Cardiac septum (tissue), 1 donor: ENCODE measurements around the gene AKAP10. TPM values are rescaled to one million over a fixed set of nuclear protein-coding genes. Genes with fewer than 3 reads are reported as not detected.
A peak's percentile ranks its signal among the peaks of the same experiment; 100 is the strongest.
"Not testable (repeated sequence)": the region's sequence is repeated elsewhere in the genome, so short reads cannot be mapped to it uniquely, and the experiment has no call there.

Experiments used
- DNase-seq: peaks from one replicate; pipeline ENCODE4 v3.0.0-alpha.2; 2020; ENCODE audit warnings: low spot score
- intact Hi-C: fragments of 100-400 bp; cut with DNase I; formaldehyde crosslinking; loops from one replicate; pipeline ENCODE4 v1.14.0; 2022
- long read RNA-seq: library from polyadenylated mRNA; unstranded; transcript quantifications from one replicate; pipeline ENCODE4 v2.0.0, GENCODE V29; 2021
- total RNA-seq: library from RNA; stranded (reverse); fragmentation: NEBNext Ultra II Directional; extraction: Animal tissue kit (Norgen Biotek cat#: 25700); gene quantifications from one replicate; pipeline ENCODE4 v1.2.1, GENCODE V29; 2021
- donor health status: DM: no; HTN: no; CAD: no.

AKAP10 gene
- total RNA-seq, result 18.5 TPM
- long read RNA-seq, full-length matches to known transcripts, result 9 of 18 reads
- long read RNA-seq, partial matches to known transcripts, result 0 of 18 reads
- long read RNA-seq, other reads (novel, unspliced or antisense), result 9 of 18 reads

DNA sequence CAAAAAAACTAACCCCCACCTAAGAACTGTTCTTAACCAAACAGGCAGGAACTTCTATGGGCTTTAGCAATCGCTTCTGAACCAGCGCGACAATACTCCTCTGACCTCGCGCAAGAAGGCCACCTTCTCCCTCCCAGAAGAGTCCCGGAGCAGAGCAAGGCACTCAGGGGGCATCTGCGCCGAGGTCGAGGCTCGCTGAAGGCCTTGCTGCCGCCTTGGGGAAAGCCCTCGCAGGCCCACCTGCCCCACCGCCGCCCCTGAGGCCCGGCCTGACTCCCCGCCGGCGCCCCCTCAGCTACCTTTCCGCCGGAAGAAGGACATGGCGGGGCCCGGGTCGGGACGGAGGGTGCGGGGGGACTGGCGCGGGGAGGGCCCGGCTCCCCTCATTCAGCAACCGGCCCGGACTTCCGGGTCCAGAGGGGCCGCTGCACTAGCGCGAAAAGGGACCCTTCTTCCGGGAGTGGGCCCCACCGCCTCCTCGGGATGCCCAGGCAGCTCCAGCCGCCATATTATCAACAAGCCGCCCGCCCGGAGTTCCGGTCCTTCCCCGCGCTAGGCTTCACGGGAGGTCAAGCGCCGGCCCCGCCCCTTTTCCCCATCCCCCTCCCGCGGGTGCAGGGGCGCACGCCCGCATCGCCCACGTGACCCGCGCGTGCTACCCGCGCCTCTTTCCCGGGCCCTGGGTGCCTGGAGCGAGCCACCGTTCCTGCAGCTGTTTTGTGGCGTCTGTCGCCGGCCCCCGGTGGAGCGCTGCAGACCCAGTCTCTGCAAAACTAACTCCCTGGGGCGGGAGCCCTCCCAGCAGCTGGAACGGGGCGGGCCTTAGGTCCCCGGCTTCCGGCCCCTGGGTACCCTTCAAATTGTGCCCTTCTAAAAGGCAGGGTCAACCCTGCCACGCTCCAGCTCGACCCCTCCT lies at the start of gene AKAP10:
Gene AKAP10, minus strand, starts transcription at position 536 of the 916 bp plus-strand sequence. Its CDS starts 149 bp downstream, at position 387.
- intact Hi-C loops, result no loop called here
- peak; percentile 97 for DNase-seq

GRCh38 chr17:20026960-20027359 lies 49.3 kb upstream of the AKAP10 start:
- intact Hi-C loops, result no loop called here
- no peak for DNase-seq

- DNase-seq, result no peak
- intact Hi-C loops, result no loop called here
Observed at GRCh38 chr17:20022701-20023100, 45.1 kb upstream of the AKAP10 start.

- DNase-seq, intact Hi-C loops: not testable (repeated sequence)
Observed at GRCh38 chr17:20016475-20016992, 38.9 kb upstream of the AKAP10 start.

DNA sequence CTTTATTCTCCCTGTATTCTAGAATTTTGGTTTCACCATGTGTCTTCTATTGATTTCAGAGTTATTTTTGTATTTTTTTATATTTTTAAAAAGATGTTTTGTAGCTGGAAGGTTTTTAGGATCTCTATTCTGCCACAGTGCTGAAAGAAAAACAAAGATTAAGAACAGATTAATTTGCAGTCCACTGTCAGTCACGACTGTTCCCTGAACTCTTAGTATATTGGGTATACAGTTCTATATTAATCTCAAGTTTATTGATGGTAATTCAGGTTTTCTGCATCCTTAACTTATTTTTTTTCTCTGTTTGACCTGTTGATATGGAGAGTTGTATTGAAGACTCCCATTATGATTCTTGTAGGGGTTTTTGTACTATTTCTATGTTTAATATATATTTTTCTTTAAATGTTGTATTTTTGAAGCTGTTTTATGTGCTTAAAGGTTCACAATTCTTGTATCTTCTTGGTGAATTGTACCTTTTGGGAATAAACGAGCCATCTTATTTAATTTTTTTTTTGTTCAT lies 34.4 kb upstream of the AKAP10 start:
- no peak for DNase-seq
- intact Hi-C loops, result loop anchor here (5.0 kb wide), 1 partner anchor 50 kb away; no protein-coding TSS in a partner anchor

DNA sequence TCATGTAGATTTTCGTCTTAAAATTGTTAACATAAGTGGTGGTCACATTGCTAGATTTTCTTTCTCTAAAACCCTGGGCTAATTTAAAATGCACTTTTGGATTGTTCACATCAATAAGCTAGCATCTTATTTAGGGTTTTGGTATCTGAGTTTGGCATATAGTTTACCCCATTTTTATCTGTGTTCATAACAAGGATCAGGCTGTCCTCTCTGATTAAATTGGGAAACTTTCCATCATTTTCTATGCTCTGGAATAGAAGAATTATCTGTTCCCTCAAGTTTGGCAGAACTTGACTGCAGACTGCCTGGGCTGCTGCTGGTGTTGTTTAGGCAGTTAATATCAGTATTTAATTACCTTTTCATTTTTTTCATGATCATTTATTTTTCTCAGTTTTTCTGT lies 33.3 kb upstream of the AKAP10 start:
- intact Hi-C loops, result loop anchor here (5.0 kb wide), 1 partner anchor 51 kb away; no protein-coding TSS in a partner anchor

GRCh38 chr17:20010099-20010863 lies 32.7 kb upstream of the AKAP10 start:
- intact Hi-C loops, result loop anchor here (5.0 kb wide), 1 partner anchor 52 kb away; no protein-coding TSS in a partner anchor
- DNase-seq, result no peak

More for the DNA sequence above, 33.3 kb upstream of the AKAP10 start:
- DNase-seq, result no peak

- peak; percentile 93 for DNase-seq
- intact Hi-C loops, result loop anchor here (5.0 kb wide), 3 partner anchors 53 to 108 kb away; no protein-coding TSS in a partner anchor
Observed at GRCh38 chr17:20009302-20010098, 31.9 kb upstream of the AKAP10 start, which contains the start of gene SPECC1. TSS of gene SPECC1 (plus strand) at chr17:20009359. CDS start at chr17:20096652, 87,293 bp downstream.

DNA sequence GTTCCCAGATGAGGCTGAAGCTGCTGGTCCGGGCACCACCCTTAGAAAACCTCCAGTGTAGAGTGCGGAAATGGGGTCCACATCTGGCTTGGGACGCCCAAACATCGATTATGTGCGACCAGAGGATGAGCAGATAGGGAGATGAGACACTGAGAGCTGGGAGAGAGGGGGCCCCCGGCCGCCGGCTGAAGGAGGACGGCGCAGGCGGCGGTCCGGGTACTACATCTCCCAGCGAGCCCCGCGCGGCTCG lies 31.3 kb upstream of the AKAP10 start:
- intact Hi-C loops, result loop anchor here (5.0 kb wide), 2 partner anchors 83 to 108 kb away; no protein-coding TSS in a partner anchor
- DNase-seq, result no peak

DNA sequence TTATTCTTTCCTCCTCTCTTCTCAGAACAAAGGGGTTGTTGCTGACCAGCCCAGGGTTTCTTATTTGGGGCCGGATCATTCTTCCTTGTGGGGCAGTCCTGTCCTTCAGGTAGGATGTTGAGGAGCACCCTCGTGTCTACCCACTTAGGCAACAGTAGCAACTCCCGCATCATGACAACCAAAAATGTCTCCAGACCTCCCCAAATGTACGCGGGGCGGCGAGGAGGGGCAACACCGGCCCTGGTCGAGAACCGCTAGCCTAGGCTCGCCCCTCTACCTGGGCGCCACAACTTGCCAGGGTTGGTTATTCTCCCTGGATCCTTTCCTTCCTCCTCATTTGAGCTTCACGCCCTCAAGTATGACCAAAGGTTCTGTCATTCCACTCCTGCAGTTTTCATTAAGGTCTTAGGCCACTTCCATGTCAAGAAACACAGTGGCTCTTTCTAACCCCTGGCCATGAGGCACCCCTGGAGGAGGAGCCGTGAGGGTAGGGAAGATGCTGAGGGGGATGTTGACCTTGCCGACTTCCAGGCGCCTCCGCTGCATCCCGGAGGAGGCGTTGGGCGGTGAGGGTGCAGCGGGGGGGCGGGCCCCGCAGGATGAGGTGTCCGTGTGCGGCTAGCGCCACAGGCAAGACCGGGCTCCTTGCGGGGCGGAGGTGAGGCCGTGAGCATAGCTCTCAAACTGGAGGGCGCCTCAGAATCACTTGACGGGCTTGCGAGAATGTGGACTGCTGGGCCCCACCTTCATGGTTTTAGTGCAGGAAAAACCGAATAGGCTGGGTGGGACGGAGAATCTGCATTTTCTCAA lies 30.8 kb upstream of the AKAP10 start:
- DNase-seq, result no peak
- intact Hi-C loops, result loop anchor here (5.0 kb wide), 2 partner anchors 84 to 109 kb away; no protein-coding TSS in a partner anchor

DNA sequence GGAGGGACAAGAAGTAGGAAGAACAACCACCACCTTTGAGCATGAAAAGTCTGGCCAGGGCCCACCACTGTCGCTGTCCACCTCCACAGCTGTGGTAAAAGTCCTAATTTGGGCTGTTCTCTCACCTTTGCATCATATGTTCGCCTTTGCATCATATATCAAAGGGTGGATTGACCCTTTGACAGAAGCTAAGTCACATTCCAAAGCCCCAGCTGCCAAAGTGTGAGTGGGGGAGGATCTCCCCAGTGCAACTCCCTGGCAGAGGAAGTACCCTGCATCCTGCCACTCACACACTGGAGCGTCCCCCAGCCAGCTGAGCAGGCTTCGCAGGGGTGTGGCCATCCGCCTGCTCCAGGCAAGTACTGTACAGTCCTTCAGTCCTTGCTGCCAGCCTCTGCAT lies 18.9 kb upstream of the AKAP10 start:
- intact Hi-C loops, result loop anchor here (10.0 kb wide), 1 partner anchor 228 kb away; no protein-coding TSS in a partner anchor
- DNase-seq, result no peak

DNA sequence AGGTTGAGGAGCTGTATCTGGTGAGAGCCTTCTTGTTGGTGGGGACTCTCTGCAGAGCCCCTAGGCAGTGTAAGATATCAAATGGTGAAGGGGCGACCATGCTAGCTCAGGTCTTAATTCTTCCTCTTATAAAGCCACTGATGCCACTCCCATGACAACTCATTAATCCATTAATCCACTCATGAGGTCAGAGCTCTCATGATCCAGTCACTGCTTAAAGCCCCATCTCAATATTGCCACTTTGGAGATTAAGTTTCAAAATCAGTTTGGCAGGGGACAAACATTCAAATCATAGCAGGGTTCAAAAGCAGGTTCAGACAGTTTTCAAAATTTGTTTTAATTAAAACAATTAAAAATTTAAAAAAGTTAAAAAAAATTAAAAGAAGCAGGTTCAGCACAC lies 18.5 kb upstream of the AKAP10 start:
- no peak for DNase-seq
- intact Hi-C loops, result loop anchor here (10.0 kb wide), 1 partner anchor 229 kb away; no protein-coding TSS in a partner anchor

DNA sequence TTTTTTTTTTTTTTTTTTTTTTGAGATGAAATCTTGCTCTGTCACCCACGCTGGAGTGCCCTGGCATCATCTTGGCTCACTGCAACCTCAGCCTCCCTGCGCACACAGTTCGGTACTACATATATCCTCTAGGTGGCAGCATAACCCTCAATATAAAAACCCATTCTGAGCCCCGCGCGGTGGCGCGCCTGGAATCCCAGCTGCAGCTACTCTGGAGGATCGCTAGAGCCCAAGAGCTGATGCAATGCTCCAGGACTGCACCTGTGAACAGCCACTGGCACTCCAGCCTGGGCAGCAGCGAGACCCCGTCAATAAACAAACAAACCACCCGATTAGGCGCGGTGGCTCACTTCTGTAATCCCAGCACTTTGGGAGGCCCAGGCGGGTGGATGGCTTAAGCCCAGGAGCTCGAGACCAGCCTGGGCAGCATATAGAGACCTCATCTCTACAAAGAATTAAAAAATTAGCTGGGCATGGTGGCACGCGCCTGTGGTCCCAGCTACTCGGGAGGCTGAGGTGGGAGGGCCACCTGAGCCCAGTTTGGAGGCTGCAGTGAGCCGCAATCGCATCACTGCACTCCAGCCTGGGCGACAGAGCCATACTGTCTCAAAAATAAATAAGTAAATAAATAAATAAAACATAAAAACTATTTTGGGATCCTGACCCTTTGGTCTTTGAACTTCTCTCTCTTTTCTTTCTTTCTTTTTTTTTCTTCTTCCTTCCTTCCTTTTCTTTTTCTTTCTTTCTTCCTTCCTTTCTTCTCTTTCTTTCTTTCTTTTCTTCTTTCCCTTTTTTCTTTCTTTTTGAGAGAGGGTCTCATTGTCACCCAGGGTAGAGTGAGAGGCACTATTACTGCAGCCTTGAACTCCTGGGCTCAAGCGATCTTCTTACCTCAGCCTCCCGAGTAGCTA lies 15.4 kb upstream of the AKAP10 start:
- peak; percentile 89 for DNase-seq
- intact Hi-C loops, result loop anchor here (2.0 to 10.0 kb wide), 2 partner anchors 124 to 232 kb away; no protein-coding TSS in a partner anchor

DNA sequence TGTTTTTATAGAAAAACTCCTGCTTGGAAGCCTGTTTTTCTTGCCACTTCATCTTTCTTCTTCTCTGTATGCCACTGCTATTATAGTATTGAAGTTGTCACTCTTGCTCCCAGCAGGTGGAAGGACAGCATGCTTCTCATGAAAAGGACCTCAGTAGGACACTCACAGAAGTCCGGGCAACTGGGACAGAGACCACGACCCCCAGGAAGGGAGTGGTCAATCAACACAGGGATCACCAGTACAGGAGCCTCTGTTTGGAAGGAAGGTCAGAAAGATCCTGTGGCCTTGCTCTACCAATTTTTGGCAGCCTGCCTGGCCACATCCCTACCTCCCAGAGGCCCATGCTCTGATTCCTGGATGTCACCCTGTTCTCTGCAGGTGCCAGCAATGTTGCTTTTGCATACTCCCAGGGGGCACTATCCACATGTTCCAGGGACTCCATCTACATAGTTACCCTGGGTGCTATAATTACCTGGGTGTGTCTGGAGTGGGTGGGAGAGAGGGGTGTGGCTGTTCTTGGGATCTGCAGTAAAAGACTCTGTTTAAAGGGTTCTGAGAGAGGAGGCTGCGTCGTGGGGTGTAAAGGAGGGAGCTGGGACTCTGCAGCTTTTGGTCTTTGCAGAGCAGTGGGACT lies 13.7 kb upstream of the AKAP10 start:
- intact Hi-C loops, result loop anchor here (10.0 kb wide), 1 partner anchor 233 kb away; no protein-coding TSS in a partner anchor
- DNase-seq, result no peak

- intact Hi-C loops, result no loop called here
- DNase-seq, result no peak
Observed at GRCh38 chr17:19987897-19988296, 10.3 kb upstream of the AKAP10 start.
